Breast epithelium (tissue), 4 donors: ENCODE results near the gene NIPAL3. TPM values are rescaled to one million over a fixed set of nuclear protein-coding genes. Genes with fewer than 3 reads are reported as not detected.

Experiments used
- DNase-seq, 2 donors: peaks; one replicate each; pipeline ENCODE4 v3.0.0-alpha.2; 2019; ENCODE audit warnings: low spot score in 2 of 2
- H3K27ac ChIP-seq, 2 donors: fragments of 200-600 bp; sonication (generic) in 1 of 2; one replicate each; pipeline ENCODE4 v1.5.1; 2016 to 2019; ENCODE audit warnings: mild to moderate bottlenecking in 1 of 2
- H3K27me3 ChIP-seq, 2 donors: fragments of 200-600 bp; sonication (generic) in 1 of 2; one replicate each; pipeline versions ENCODE4 v1.5.1 to v1.6.0; 2017 to 2019; ENCODE audit warnings: control low read depth in 1 of 2, mild to moderate bottlenecking in 1 of 2
- H3K36me3 ChIP-seq: fragments of 200-600 bp; one replicate; pipeline ENCODE4 v1.5.1; 2019
- H3K4me1 ChIP-seq, 2 donors: fragments of 200-600 bp; sonication (generic); one replicate each; pipeline ENCODE4 v1.5.1; 2016 to 2019; ENCODE audit warnings: control low read depth in 1 of 2
- H3K4me3 ChIP-seq, 3 donors: fragments of 200-600 bp; sonication (generic); 1 replicate in 2 of 3; 2 replicates in 1 of 3; pipeline ENCODE4 v1.5.1; 2016 to 2019; ENCODE audit warnings: mild to moderate bottlenecking in 3 of 3, moderate library complexity in 2 of 3
- H3K9me3 ChIP-seq, 2 donors: fragments of 200-600 bp; sonication (generic) in 1 of 2; one replicate each; pipeline ENCODE4 v1.5.1; 2016 to 2019; ENCODE audit warnings: control low read depth in 1 of 2
- POLR2A ChIP-seq: fragments of 450-650 bp; IDR thresholded peaks from one replicate; pipeline ENCODE4 v1.6.1; 2016; ENCODE audit warnings: antibody characterized with exemption, mild to moderate bottlenecking, moderate library complexity
- POLR2AphosphoS5 ChIP-seq, 3 donors: sonication (generic); formaldehyde crosslinking; IDR thresholded peaks; one replicate each; pipeline ENCODE4 v1.6.1; 2017; ENCODE audit warnings: antibody characterized with exemption in 3 of 3
- intact Hi-C: fragments of 100-400 bp; cut with DNase I; formaldehyde crosslinking; loops from one replicate; pipeline ENCODE4 v1.15.1; 2023; ENCODE audit warnings: low total_unique reads
- total RNA-seq, 3 donors: library from RNA; depleted of rRNA; stranded (reverse); fragments of >200 nt; gene quantifications; one replicate each; pipeline ENCODE4 v1.1.0, GENCODE V29; 2016
- TF ChIP-seq, protein P1 (sequence below), 3 donors: fragments of 450-650 bp; IDR thresholded peaks; one replicate each; pipeline ENCODE4 v1.5.1; 2016 to 2017; ENCODE audit warnings: antibody characterized with exemption in 3 of 3, mild to moderate bottlenecking in 3 of 3, moderate library complexity in 3 of 3

Gene NIPAL3
- total RNA-seq, 3 donors from 2014 or later = 13.4 to 67.6 (median 28.5) TPM

DNA sequence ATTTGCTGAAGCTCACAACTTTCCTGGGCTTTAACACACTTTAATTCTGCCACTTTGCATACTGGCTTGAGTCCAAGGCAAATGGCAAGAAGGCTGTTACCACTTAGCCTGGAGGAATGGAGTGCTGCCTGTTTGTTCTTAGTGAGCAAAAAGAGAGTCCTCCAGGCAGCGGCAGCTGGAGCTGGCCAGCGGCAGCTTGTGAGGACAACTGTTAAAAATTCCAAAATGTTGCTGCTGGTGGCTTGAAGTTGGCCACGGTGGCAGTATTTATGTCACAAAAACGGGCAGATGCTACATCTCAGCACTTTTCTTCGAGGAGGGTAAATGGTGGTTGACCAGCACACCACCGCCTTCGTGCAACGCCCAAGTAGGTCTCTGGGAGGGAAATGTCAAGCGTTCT lies 29.4 kb upstream of the NIPAL3 start:
- TF ChIP-seq, protein P1, sequence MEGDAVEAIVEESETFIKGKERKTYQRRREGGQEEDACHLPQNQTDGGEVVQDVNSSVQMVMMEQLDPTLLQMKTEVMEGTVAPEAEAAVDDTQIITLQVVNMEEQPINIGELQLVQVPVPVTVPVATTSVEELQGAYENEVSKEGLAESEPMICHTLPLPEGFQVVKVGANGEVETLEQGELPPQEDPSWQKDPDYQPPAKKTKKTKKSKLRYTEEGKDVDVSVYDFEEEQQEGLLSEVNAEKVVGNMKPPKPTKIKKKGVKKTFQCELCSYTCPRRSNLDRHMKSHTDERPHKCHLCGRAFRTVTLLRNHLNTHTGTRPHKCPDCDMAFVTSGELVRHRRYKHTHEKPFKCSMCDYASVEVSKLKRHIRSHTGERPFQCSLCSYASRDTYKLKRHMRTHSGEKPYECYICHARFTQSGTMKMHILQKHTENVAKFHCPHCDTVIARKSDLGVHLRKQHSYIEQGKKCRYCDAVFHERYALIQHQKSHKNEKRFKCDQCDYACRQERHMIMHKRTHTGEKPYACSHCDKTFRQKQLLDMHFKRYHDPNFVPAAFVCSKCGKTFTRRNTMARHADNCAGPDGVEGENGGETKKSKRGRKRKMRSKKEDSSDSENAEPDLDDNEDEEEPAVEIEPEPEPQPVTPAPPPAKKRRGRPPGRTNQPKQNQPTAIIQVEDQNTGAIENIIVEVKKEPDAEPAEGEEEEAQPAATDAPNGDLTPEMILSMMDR (IDR thresholded peaks at IDR 0.05) = no peak
- no peak for TF ChIP-seq POLR2AphosphoS5 (IDR thresholded peaks at IDR 0.05)
- TF ChIP-seq POLR2A = no peak
- Histone ChIP-seq H3K27me3 (no peaks in the 10 kb centered on the region), H3K36me3 (no peaks in the 10 kb centered on the region), H3K4me3 (no peak overlapping the region), H3K9me3 (no peaks in the 10 kb centered on the region), H3K4me1 (no peaks in the 10 kb centered on the region), H3K27ac (no peak overlapping the region)
- intact Hi-C loops = no loop called here
- DNase-seq = peak in 1 of 2 donors; percentile 17

DNA sequence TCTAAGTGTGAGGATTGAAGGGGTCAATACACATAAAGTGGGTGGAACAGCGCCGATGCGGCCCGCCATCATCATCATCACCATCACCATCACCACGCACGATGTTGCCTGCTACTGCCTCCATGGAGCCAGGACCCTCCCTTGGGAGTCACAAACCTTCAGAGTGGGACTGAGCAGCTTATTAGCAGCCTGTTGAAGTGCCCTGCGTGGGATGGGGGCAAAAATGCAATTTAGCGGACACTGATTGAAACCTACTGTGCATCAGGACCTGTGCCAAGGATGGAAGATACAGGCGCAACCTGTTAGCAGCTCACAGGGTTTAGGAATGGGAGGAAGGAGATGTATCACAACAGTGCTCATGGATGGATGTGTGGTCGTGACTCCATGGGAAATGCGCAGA lies 28.7 kb upstream of the NIPAL3 start:
- H3K4me1 ChIP-seq = no peaks in the 10 kb centered on the region
- peak in 1 of 2 donors; percentile 6 for DNase-seq
- H3K27me3 ChIP-seq = no peaks in the 10 kb centered on the region
- H3K36me3 ChIP-seq = no peaks in the 10 kb centered on the region
- TF ChIP-seq, protein P1 (IDR thresholded peaks at IDR 0.05) = no peak
- TF ChIP-seq POLR2A (no peak), POLR2AphosphoS5 (IDR thresholded peaks at IDR 0.05) (no peak)
- intact Hi-C loops = no loop called here
- H3K4me3 ChIP-seq = no peak overlapping the region
- H3K27ac ChIP-seq = no peak overlapping the region
- no peaks in the 10 kb centered on the region for H3K9me3 ChIP-seq

DNA sequence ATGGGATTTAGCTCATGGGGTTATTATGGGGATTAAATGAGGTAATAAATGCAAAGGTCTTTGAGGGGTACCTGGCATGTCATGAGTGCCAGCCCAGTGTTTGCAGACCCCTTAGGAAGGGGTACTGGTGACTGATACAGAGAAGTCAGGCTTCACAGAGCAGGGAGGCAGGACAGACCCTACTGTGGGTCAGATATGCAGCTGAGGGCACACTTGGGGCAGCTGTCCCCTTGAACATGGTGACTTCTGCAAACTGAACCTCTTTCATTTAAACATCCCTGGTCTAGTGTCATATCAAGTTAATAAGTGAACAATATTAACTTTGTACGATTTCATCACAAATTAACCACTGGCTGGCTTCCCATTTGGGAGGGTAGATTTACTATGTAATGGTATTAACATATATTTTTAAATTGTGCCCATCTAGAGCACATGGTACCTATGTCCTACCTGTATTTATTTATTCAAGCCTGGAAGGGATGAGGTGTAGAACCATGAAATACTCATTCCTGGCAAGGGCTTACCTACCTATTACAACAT lies 27.9 kb upstream of the NIPAL3 start:
- no peak for DNase-seq

DNA sequence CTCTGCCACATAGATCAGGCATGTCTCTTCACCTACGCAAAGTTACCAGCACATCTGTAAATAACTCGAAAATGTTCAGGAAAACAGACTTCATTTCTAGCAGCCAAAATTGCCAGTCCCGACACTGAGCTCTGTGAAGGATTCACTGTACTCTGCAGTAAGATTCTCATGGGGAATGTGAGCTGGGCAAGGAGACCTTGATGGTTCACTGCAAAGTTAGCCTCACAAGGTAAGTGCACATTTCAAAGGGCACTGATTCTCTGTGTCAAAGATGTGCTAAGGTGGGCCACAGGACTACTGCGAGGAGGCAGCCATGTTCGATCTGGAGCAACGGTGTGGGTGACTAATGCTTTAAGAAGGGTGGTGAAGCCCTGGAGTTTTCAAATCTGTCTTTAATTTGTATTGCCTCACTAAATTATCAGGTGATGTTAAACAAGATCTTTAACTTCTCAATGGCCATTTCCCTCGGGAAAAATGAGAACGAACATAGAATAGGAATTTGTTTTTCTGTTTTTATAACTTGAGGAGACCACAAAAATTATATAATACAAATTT lies 27.2 kb upstream of the NIPAL3 start:
- Histone ChIP-seq H3K9me3 (no peaks in the 10 kb centered on the region), H3K4me3 (no peak overlapping the region), H3K27ac (no peak overlapping the region), H3K4me1 (no peaks in the 10 kb centered on the region), H3K27me3 (no peaks in the 10 kb centered on the region), H3K36me3 (no peaks in the 10 kb centered on the region)
- intact Hi-C loops = no loop called here
- no peak for DNase-seq
- TF ChIP-seq, protein P1 (IDR thresholded peaks at IDR 0.05) = no peak
- TF ChIP-seq POLR2AphosphoS5 (IDR thresholded peaks at IDR 0.05) (no peak), POLR2A (no peak)

More for the DNA sequence above, 27.9 kb upstream of the NIPAL3 start:
- Histone ChIP-seq H3K4me1 (no peaks in the 10 kb centered on the region), H3K9me3 (no peaks in the 10 kb centered on the region), H3K4me3 (no peak overlapping the region), H3K27ac (no peak overlapping the region), H3K36me3 (no peaks in the 10 kb centered on the region), H3K27me3 (no peaks in the 10 kb centered on the region)
- intact Hi-C loops = no loop called here
- TF ChIP-seq POLR2AphosphoS5 (IDR thresholded peaks at IDR 0.05) (no peak), POLR2A (no peak)
- TF ChIP-seq, protein P1 (IDR thresholded peaks at IDR 0.05) = no peak

DNA sequence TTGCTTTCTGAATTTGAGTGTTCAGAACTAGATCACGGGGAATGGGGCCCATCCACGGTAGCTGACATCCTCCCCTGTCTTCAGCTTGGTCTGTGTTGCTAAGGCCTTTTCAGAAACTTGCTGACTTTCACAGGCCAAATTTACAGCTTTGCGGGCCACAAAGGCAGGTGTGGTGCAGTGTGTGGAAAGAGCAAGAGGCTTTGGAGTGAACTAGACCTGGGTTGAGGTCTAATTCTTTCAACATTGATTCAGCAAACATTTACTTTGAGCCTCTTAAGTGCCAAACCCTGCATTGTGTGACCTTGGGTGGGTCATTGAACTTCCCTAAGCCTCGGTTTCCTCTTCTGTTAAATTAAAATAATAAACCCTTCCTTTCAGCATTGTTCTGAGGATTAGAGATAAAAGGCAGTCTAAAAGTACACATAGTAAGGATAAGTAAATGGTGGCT lies 26.3 kb upstream of the NIPAL3 start:
- intact Hi-C loops = no loop called here
- H3K36me3 ChIP-seq = no peaks in the 10 kb centered on the region
- no peaks in the 10 kb centered on the region for H3K27me3 ChIP-seq
- H3K27ac ChIP-seq = no peak overlapping the region
- DNase-seq = peak in 1 of 2 donors; percentile 15
- no peaks in the 10 kb centered on the region for H3K4me1 ChIP-seq
- TF ChIP-seq, protein P1 (IDR thresholded peaks at IDR 0.05) = no peak
- TF ChIP-seq POLR2AphosphoS5 (IDR thresholded peaks at IDR 0.05) (no peak), POLR2A (no peak)
- H3K4me3 ChIP-seq = no peak overlapping the region
- no peaks in the 10 kb centered on the region for H3K9me3 ChIP-seq
